GM18508 (cell line): ENCODE data around the gene PPP1R14D.

Experiments
- ATAC-seq: cut with Tn5 transposase; IDR thresholded peaks from one replicate; pipeline ENCODE4 v1.9.1; 2021; ENCODE audit warnings: moderate number of reproducible peaks; ENCODE audit not compliant: insufficient read depth, unreplicated experiment

PPP1R14D gene

DNA sequence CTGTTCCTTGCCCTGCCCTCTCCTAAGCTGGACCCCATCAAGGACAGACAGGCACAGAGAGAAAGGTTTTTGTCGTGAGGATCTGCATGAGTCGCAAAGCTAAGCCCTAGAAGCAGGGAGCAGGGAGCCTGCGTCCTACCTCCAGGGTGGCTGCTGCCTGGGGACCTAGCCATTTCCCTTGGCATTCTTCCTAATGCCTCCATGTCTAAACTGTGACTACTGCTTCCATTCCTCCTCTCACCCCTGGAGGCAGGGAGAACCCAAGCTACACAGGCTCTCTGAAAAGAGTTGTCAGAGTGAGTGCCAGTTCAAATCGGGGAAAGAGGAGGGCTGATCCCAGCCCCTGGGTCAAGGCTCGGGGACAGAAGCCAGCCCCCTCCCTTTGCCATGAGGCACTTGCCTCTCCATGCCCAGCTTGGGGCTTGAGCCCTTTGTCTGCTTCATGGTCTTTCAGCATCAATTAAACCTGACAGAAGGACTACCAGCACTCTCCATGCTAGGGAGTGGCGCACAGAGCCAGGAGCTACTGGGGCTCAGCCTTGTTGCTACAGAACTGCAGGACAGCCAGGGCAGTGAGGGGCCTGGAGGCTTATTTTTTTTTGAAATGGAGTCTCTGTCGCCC, 62.2 kb downstream of the PPP1R14D start:
- ATAC-seq: no peak
